WTC11 (cell line): Measurements from ENCODE around the gene C10orf67. TPM values are rescaled to one million over a fixed set of nuclear protein-coding genes. Genes with fewer than 3 reads are reported as not detected.

Experiments used
- ATAC-seq: fragments of 200-7000 bp; cut with Tn5 transposase; 2 replicates; pipeline ENCODE4 v1.10.0; 2021; ENCODE audit warnings: mild to moderate bottlenecking, moderate library complexity
- CTCF ChIA-PET: fragments of 300-600 bp; sonication (Branson Sonifier 250); formaldehyde crosslinking; loops from one replicate; lab custom pipeline; 2021; ENCODE audit warnings: antibody characterized with exemption; lab: Charles Lee
- POLR2A ChIA-PET: fragments of 350-600 bp; sonication (Branson Sonifier 250); formaldehyde crosslinking; loops from one replicate; lab custom pipeline; 2021; ENCODE audit warnings: antibody characterized with exemption; lab: Charles Lee
- DNase-seq: peaks from one replicate; pipeline ENCODE4 v3.0.0; 2021; ENCODE audit warnings: low spot score
- H3K27ac Mint-ChIP-seq: 2 replicates; pipeline ENCODE4 v1.8.0; 2021; ENCODE audit warnings: mixed read lengths
- H3K27me3 Mint-ChIP-seq: 2 replicates; pipeline ENCODE4 v1.8.0; 2021; ENCODE audit warnings: low read depth, mild to moderate bottlenecking, moderate library complexity, mixed read lengths
- H3K36me3 Mint-ChIP-seq: 2 replicates; pipeline ENCODE4 v1.8.0; 2021; ENCODE audit warnings: mixed read lengths
- H3K4me1 Mint-ChIP-seq: 2 replicates; pipeline ENCODE4 v1.8.0; 2022; ENCODE audit warnings: mixed read lengths
- H3K4me3 Mint-ChIP-seq: 2 replicates; pipeline ENCODE4 v1.8.0; 2021; ENCODE audit warnings: mild to moderate bottlenecking, moderate library complexity, mixed read lengths
- H3K9me3 Mint-ChIP-seq: 2 replicates; pipeline ENCODE4 v1.8.0; 2021; ENCODE audit warnings: mixed read lengths
- ARID4B ChIP-seq: sonication (generic); formaldehyde crosslinking; IDR thresholded peaks from 2 replicates; pipeline ENCODE4 v1.8.0; 2023; ENCODE audit warnings: missing genetic modification reagents, mild to moderate bottlenecking, borderline replicate concordance
- ATF1 ChIP-seq: sonication (generic); formaldehyde crosslinking; IDR thresholded peaks from 2 replicates; pipeline ENCODE4 v1.8.1; 2023; ENCODE audit warnings: mild to moderate bottlenecking, moderate library complexity, missing genetic modification reagents
- ATF6 ChIP-seq: sonication (generic); formaldehyde crosslinking; IDR thresholded peaks from 2 replicates; pipeline ENCODE4 v1.8.1; 2023; ENCODE audit warnings: mild to moderate bottlenecking, missing genetic modification reagents
- CTCF ChIP-seq: fragments of 200-600 bp; IDR thresholded peaks from 2 replicates; pipeline ENCODE4 v1.8.0; 2022; ENCODE audit warnings: antibody characterized with exemption
- E2F5 ChIP-seq: sonication (generic); formaldehyde crosslinking; IDR thresholded peaks from 2 replicates; pipeline ENCODE4 v1.8.1; 2022; ENCODE audit warnings: mild to moderate bottlenecking, moderate library complexity, missing genetic modification reagents
- FOXK1 ChIP-seq: sonication (generic); formaldehyde crosslinking; IDR thresholded peaks from 2 replicates; pipeline ENCODE4 v1.8.0; 2022; ENCODE audit warnings: mild to moderate bottlenecking, moderate library complexity, missing genetic modification reagents
- FOXP1 ChIP-seq: sonication (generic); formaldehyde crosslinking; IDR thresholded peaks from 2 replicates; pipeline ENCODE4 v1.8.0; 2022; ENCODE audit warnings: missing genetic modification reagents, mild to moderate bottlenecking, moderate library complexity, borderline replicate concordance
- GTF2I ChIP-seq: fragments of 250-450 bp; sonication (Bioruptor Pico); conservative IDR thresholded peaks from 2 replicates; pipeline ENCODE4 v1.4.0; 2021; ENCODE audit warnings: mild to moderate bottlenecking
- HMGA2 ChIP-seq: fragments of 250-450 bp; sonication (Bioruptor Pico); IDR thresholded peaks from 2 replicates; pipeline ENCODE4 v1.4.0; 2021; ENCODE audit warnings: mild to moderate bottlenecking, moderate library complexity
- IRF2 ChIP-seq: sonication (generic); formaldehyde crosslinking; IDR thresholded peaks from 2 replicates; pipeline ENCODE4 v1.8.0; 2022; ENCODE audit warnings: low read depth, missing genetic modification reagents, borderline replicate concordance
- KAT7 ChIP-seq: sonication (generic); formaldehyde crosslinking; IDR thresholded peaks from 2 replicates; pipeline ENCODE4 v1.8.1; 2023; ENCODE audit warnings: missing genetic modification reagents, mild to moderate bottlenecking, borderline replicate concordance
- MAX ChIP-seq: sonication (generic); formaldehyde crosslinking; IDR thresholded peaks from 2 replicates; pipeline ENCODE4 v1.8.0; 2022; ENCODE audit warnings: mild to moderate bottlenecking, missing genetic modification reagents
- MLX ChIP-seq: sonication (generic); formaldehyde crosslinking; IDR thresholded peaks from 2 replicates; pipeline ENCODE4 v1.8.1; 2023; ENCODE audit warnings: mild to moderate bottlenecking, missing genetic modification reagents, moderate library complexity
- MXD4 ChIP-seq: fragments of 250-450 bp; sonication (Bioruptor Pico); IDR thresholded peaks from 2 replicates; pipeline ENCODE4 v1.8.0; 2021; ENCODE audit warnings: mild to moderate bottlenecking, moderate library complexity, borderline replicate concordance
- PREB ChIP-seq: sonication (generic); formaldehyde crosslinking; IDR thresholded peaks from 2 replicates; pipeline ENCODE4 v1.8.1; 2022; ENCODE audit warnings: mild to moderate bottlenecking, missing genetic modification reagents, moderate library complexity, borderline replicate concordance
- ZNF121 ChIP-seq: sonication (generic); formaldehyde crosslinking; IDR thresholded peaks from 2 replicates; pipeline ENCODE4 v1.8.0; 2023; ENCODE audit warnings: missing genetic modification reagents
- total RNA-seq: library from RNA; stranded (reverse); gene quantifications from 3 replicates; pipeline ENCODE4 v1.2.3, GENCODE V29; 2021

C10orf67 gene
- total RNA-seq, 1 experiment from 2014 or later: not detected

GRCh38 chr10:23338155-23338828 lies 6.3 kb downstream of the C10orf67 start:
- ChIA-PET CTCF (interaction anchor here (0.6 to 1.3 kb wide), 16 partner anchors 9 to 181 kb away, joined by 3 to 7 read pairs (median 4); no protein-coding TSS in a partner anchor), POLR2A (no interaction called here)
- TF ChIP-seq ATF6 (CRISPR knock-in tag) (no peak), ZNF121 (CRISPR knock-in tag) (no peak), HMGA2 (CRISPR knock-in tag) (no peak), GTF2I (CRISPR knock-in tag) (no peak), FOXK1 (CRISPR knock-in tag) (no peak), IRF2 (CRISPR knock-in tag) (no peak)
- Mint-ChIP-seq H3K4me3 (no peak overlapping the region), H3K27me3 (peaks cover 13% of the 10 kb centered on the region), H3K9me3 (no peaks in the 10 kb centered on the region), H3K4me1 (peaks cover 6% of the 10 kb centered on the region; the same call in 1 of the 2 replicates), H3K36me3 (no peaks in the 10 kb centered on the region), H3K27ac (no peak overlapping the region)
- DNase-seq: peak; percentile 20
- ATAC-seq: peak; percentile 90

- peaks cover 7% of the 10 kb centered on the region for H3K27me3 Mint-ChIP-seq
- no peak overlapping the region for H3K27ac Mint-ChIP-seq
- no peak for ATAC-seq
- no peaks in the 10 kb centered on the region for H3K36me3 Mint-ChIP-seq
- CTCF ChIA-PET: interaction anchor here (0.6 to 1.3 kb wide), 16 partner anchors 10 to 180 kb away, joined by 3 to 7 read pairs (median 4); no protein-coding TSS in a partner anchor
- no peaks in the 10 kb centered on the region for H3K4me1 Mint-ChIP-seq
- no peak for TF ChIP-seq FOXP1 (CRISPR knock-in tag)
- no peak for TF ChIP-seq CTCF
- no peak for TF ChIP-seq ATF1 (CRISPR knock-in tag)
- no peak for TF ChIP-seq FOXK1 (CRISPR knock-in tag)
- no peak for TF ChIP-seq ARID4B
- no peak for TF ChIP-seq MXD4
- DNase-seq: no peak
- no peak overlapping the region for H3K4me3 Mint-ChIP-seq
- POLR2A ChIA-PET: no interaction called here
- H3K9me3 Mint-ChIP-seq: no peaks in the 10 kb centered on the region
These were observed 7.0 kb downstream of the C10orf67 start for GRCh38 chr10:23337616-23338015.

GRCh38 chr10:23331567-23332301 lies 12.9 kb downstream of the C10orf67 start:
- no peak for ATAC-seq
- Mint-ChIP-seq H3K27ac (no peak overlapping the region), H3K36me3 (no peaks in the 10 kb centered on the region), H3K27me3 (no peaks in the 10 kb centered on the region), H3K9me3 (no peaks in the 10 kb centered on the region), H3K4me1 (no peaks in the 10 kb centered on the region), H3K4me3 (no peak overlapping the region)
- ChIA-PET CTCF (interaction anchor here (0.9 to 1.4 kb wide), 2 partner anchors 16 to 26 kb away, joined by 3 to 5 read pairs; no protein-coding TSS in a partner anchor), POLR2A (no interaction called here)
- DNase-seq: no peak
- TF ChIP-seq PREB (CRISPR knock-in tag) (no peak), KAT7 (CRISPR knock-in tag) (no peak), MAX (no peak), MLX (CRISPR knock-in tag) (no peak), E2F5 (CRISPR knock-in tag) (no peak)
